ENCODE results near the gene ZNF280C.

The ZNF280C gene

DNA sequence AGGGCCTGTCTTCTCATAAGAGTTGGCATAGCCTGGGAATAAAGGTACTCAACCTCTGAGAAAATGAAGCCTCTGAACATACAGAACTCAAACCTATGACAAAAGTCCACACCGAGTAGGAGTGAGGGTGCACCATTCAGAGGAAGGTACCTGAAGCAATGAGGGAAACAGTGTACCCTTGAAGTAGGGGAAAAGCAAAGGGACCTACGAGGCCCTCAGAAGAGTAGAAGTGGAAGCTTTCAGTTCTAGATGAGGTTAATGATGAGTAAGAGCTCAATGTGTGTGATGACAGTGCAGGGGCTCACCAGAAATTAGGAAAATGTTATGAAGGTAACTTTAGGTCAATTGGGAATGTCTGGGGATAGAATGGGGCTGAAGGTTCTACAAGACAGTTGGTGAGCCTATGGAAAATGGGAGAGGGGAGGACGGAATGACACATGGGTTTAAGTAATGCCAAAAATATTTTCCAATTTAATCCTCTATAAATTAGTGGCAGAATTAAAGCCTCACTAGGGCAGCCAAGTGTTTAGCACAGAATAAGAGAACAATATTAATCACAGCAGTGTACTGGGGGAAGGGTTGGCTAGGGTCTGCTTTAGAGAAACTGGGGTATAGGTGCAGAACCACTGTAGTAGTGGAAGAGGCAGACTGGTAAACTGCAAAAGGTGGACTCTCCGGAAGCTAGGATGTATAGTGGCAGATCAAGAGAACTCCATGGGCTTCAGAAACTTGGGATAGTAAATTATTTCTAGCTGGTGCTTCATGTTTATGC lies 57.1 kb downstream of the ZNF280C start:
- no peak overlapping the region for H3K4me3 ChIP-seq (ENCODE audit: low read depth, low read length)
- in situ Hi-C loops (cut with HindIII; ENCODE audit: low sequenced_read_pairs) = no loop called here
- no peak for DNase-seq (ENCODE audit: low read depth)
- TF ChIP-seq CTCF (IDR thresholded peaks at IDR 0.05; ENCODE audit: low read depth, low read length, missing control alignments) = no peak

DNA sequence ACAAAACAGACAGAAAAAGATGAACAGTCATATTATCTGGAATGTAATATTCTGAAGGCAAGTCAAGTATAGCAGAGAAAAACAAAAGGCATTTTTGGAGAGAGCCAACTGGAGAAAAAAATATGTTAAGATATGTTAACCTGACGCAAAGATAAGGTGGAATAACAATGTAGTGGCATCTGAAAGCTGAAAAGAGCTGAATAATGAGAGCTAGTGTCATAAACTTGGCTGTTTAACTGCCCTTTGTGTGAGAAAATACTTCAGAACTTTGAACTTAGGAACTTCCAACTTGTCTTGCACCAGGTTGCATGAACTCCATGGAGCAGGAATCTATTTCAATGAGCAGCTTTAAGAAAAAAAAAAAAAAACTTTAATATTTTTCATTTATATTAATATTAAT lies 64.1 kb downstream of the ZNF280C start:
- TF ChIP-seq CTCF (IDR thresholded peaks at IDR 0.05; ENCODE audit: low read depth, low read length, missing control alignments) = no peak

DNA sequence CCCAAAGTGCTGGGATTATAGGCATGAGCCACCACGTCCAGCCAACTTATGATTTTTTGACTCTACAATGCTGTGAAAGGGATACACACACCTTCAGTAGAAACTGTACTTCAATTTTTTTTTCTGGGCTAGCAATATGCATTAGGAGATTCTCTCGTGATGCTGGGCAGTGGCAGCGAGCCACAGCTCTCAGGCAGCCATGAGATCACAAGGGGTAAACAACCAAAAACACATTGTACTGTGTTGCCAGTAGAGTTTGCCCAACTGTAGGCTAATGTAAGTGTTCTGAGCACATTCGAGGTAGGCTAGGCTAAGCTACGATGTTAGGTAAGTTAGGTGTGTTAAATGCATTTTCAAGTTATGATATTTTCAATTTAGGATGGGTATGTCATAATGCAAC lies 71.2 kb downstream of the ZNF280C start:
- TF ChIP-seq CTCF (IDR thresholded peaks at IDR 0.05; ENCODE audit: low read depth, low read length, missing control alignments) = no peak
- no peak overlapping the region for H3K4me3 ChIP-seq (ENCODE audit: low read depth, low read length)
- DNase-seq (ENCODE audit: low read depth) = no peak
- in situ Hi-C loops (cut with HindIII; ENCODE audit: low sequenced_read_pairs) = no loop called here

More for the DNA sequence above, 64.1 kb downstream of the ZNF280C start:
- no peak for DNase-seq (ENCODE audit: low read depth)
- in situ Hi-C loops (cut with HindIII; ENCODE audit: low sequenced_read_pairs) = no loop called here
- no peak overlapping the region for H3K4me3 ChIP-seq (ENCODE audit: low read depth, low read length)

GRCh38 chrX:130196466-130196865 lies 72.2 kb downstream of the ZNF280C start:
- no peak overlapping the region for H3K4me3 ChIP-seq (ENCODE audit: low read depth, low read length)
- in situ Hi-C loops (cut with HindIII; ENCODE audit: low sequenced_read_pairs) = no loop called here
- TF ChIP-seq CTCF (IDR thresholded peaks at IDR 0.05; ENCODE audit: low read depth, low read length, missing control alignments) = no peak
- no peak for DNase-seq (ENCODE audit: low read depth)

GRCh38 chrX:130190801-130191200 lies 77.9 kb downstream of the ZNF280C start:
- in situ Hi-C loops (cut with HindIII; ENCODE audit: low sequenced_read_pairs) = no loop called here
- H3K4me3 ChIP-seq (ENCODE audit: low read depth, low read length) = no peak overlapping the region
- TF ChIP-seq CTCF (IDR thresholded peaks at IDR 0.05; ENCODE audit: low read depth, low read length, missing control alignments) = no peak
- no peak for DNase-seq (ENCODE audit: low read depth)

GRCh38 chrX:130186651-130187050 lies 82.0 kb downstream of the ZNF280C start:
- in situ Hi-C loops (cut with HindIII; ENCODE audit: low sequenced_read_pairs) = no loop called here
- DNase-seq (ENCODE audit: low read depth) = no peak

More at GRCh38 chrX:130186651-130187050, 82.0 kb downstream of the ZNF280C start:
- H3K4me3 ChIP-seq (ENCODE audit: low read depth, low read length) = no peak overlapping the region
- TF ChIP-seq CTCF (IDR thresholded peaks at IDR 0.05; ENCODE audit: low read depth, low read length, missing control alignments) = no peak
